Measurements from ENCODE around the gene ELMO1. TPM values are rescaled to one million over a fixed set of nuclear protein-coding genes. Genes with fewer than 3 reads are reported as not detected.
A peak's percentile ranks its signal among the peaks of the same experiment; 100 is the strongest.

Gene ELMO1
- total RNA-seq, 1 donor from 2014 or later: 132 TPM

DNA sequence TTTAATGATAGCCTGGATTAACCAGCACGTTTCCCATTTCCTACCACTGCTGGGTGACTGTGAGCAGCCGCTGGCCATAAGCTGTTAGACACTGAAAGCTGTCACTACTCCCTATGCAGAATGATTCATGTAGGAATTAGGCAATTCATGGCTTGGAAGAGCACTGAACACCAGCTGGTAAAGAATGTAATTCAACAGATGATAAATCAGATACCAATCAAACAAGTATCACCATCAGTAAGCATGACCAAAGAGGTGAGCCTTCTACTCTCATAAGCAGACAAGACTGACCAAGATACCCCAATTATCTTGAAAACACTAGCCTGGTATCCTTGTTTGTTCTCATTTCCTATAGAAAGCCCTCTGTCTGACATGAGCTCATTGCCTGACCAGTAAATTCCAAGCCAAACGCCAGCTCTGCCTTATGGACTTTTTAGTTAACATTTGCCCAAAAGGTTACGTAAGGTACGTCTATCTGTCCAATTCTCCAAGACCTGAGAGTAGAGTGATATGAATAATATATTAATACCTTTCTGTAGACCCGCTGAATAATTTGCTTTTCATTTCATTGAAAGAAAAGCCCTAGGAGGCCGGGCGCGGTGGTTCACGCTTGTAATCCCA, 127.7 kb downstream of the ELMO1 start:
- no peak for ATAC-seq (ENCODE audit: low read depth)
- TF ChIP-seq, protein P1, sequence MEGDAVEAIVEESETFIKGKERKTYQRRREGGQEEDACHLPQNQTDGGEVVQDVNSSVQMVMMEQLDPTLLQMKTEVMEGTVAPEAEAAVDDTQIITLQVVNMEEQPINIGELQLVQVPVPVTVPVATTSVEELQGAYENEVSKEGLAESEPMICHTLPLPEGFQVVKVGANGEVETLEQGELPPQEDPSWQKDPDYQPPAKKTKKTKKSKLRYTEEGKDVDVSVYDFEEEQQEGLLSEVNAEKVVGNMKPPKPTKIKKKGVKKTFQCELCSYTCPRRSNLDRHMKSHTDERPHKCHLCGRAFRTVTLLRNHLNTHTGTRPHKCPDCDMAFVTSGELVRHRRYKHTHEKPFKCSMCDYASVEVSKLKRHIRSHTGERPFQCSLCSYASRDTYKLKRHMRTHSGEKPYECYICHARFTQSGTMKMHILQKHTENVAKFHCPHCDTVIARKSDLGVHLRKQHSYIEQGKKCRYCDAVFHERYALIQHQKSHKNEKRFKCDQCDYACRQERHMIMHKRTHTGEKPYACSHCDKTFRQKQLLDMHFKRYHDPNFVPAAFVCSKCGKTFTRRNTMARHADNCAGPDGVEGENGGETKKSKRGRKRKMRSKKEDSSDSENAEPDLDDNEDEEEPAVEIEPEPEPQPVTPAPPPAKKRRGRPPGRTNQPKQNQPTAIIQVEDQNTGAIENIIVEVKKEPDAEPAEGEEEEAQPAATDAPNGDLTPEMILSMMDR (IDR thresholded peaks at IDR 0.05): no peak
- CTCF ChIA-PET: interaction anchor here (0.7 kb wide), 1 partner anchor 36 kb away, joined by 3 read pairs; no protein-coding TSS in a partner anchor
- Mint-ChIP-seq H3K36me3 (ENCODE audit: low read depth) (peaks cover 36% of the 10 kb centered on the region), H3K9me3 (no peaks in the 10 kb centered on the region), H3K4me1 (peaks cover 9% of the 10 kb centered on the region), H3K4me3 (no peak overlapping the region), H3K27ac (no peak overlapping the region), H3K27me3 (no peaks in the 10 kb centered on the region)
- POLR2A ChIA-PET: interaction anchor here (1.2 to 1.4 kb wide), 2 partner anchors 10 to 20 kb away, joined by 3 to 4 read pairs; no protein-coding TSS in a partner anchor
- intact Hi-C loops (cut with micrococcal nuclease): no loop called here
- DNase-seq: no peak

DNA sequence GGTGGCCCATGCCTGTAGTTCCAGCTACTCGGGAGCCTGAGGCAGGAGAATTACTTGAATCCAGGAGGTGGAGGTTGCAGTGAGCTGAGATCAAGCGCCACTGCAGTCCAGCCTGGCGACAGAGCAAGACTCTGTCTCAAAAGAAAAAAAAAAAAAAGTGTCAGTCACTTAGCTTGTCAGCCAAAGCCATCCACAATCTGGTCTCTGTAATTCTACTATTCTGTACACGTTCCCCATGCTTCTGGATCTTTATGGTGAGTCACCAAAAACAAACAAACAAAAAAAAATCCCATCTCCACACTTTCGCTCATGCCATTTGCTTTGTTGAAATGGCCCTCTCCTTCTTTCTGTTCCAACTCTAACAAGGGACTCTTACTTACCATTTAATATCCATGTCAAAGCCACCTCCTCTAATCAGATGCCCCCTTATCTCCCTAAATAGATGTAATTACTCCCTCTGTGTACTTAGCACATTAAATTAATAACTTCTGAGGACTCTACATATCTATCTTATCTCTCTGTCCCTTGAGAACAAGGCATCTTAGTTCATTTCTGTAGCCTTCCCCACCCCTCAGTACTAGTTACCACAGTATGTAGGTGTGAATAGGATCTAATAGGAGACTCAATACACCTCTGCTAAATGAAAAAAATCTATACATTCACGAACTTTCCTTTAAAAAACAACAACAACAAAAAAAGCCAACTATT, 128.4 kb downstream of the ELMO1 start:
- intact Hi-C loops (cut with micrococcal nuclease): no loop called here
- Mint-ChIP-seq H3K36me3 (ENCODE audit: low read depth) (peaks cover 32% of the 10 kb centered on the region), H3K4me1 (peaks cover 15% of the 10 kb centered on the region), H3K4me3 (no peak overlapping the region), H3K27ac (no peak overlapping the region), H3K27me3 (no peaks in the 10 kb centered on the region), H3K9me3 (no peaks in the 10 kb centered on the region)
- no peak for DNase-seq
- TF ChIP-seq, protein P1 (IDR thresholded peaks at IDR 0.05): no peak
- CTCF ChIA-PET: interaction anchor here (0.7 kb wide), 1 partner anchor 36 kb away, joined by 3 read pairs; no protein-coding TSS in a partner anchor
- POLR2A ChIA-PET: interaction anchor here (1.2 to 1.4 kb wide), 2 partner anchors 11 to 21 kb away, joined by 3 to 4 read pairs; no protein-coding TSS in a partner anchor
- no peak for ATAC-seq (ENCODE audit: low read depth)

DNA sequence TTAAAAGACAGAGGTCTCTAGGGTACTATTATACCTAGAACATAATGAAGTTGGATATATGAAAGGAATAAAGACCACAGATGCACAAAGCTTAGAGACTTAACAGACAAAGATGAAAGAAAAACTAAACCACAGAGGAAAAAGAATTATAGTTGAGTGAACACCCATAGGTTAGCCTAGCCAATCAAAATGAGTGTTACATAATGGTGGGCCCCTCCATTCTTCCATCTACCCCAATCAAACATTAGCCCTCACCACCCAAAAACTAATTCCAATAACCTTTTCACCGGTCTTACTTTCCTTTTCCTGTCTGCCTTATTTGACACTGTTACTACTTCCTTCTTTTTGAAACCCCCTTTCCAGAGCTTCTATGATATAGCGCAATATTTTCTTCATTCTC, 130.1 kb downstream of the ELMO1 start:
- Mint-ChIP-seq H3K4me1 (peaks cover 29% of the 10 kb centered on the region), H3K4me3 (no peak overlapping the region), H3K9me3 (no peaks in the 10 kb centered on the region), H3K36me3 (ENCODE audit: low read depth) (peaks cover 28% of the 10 kb centered on the region), H3K27me3 (no peaks in the 10 kb centered on the region), H3K27ac (no peak overlapping the region)
- ATAC-seq (ENCODE audit: low read depth) (peak; percentile 51), DNase-seq (no peak)
- intact Hi-C loops (cut with micrococcal nuclease): loop anchor here (1.0 kb wide), 1 partner anchor 8 kb away; no protein-coding TSS in a partner anchor
- ChIA-PET CTCF (interaction anchor here (1.3 to 1.4 kb wide), 2 partner anchors 34 to 35 kb away, joined by 3 to 5 read pairs; no protein-coding TSS in a partner anchor), POLR2A (interaction anchor here (1.0 to 1.3 kb wide), 2 partner anchors 8 to 15 kb away, joined by 3 read pairs; no protein-coding TSS in a partner anchor)
- TF ChIP-seq, protein P1 (IDR thresholded peaks at IDR 0.05): no peak

DNA sequence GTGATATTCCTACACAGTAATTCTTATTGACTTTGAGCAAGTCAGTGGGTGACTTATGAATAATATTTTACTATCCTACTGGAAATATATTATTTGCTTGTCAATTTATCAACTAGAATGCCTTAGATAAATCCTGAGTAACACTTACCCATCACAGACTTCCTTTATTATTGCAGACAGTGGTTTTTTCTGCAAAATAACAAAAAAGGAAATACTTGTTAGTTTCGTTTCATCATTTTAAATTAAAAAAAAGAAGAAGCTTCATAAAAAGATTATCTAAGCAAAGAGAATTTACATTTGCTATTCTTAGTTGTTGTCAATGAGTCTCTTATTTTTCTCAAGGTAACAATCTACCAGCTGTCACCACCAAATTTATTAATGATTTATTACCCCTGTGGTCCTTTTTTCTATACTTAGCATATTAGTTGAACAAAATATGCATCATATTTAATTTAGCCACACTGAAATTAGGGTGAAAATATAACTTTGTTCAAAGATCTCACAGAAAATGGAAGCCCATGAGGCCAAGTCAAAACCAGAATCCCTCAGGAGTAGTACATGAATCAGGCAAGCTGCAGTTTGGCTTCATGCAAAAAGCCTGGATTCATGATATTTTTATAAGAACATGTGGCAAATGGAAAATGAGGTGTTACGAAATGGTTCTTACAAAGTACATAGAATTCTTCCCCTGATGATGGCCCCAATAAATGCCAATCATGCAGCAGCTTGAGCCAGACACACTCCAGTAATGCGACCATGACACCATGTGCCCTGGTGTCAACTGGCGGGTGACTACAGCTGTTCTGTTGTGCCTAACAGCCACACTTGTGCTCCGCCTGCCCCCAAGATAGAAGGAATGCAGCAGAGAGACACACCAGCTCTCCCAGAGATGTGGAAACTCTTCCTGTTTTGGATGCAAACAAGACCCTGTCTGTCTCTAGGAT, 132.6 kb downstream of the ELMO1 start:
- POLR2A ChIA-PET: interaction anchor here (0.9 to 1.0 kb wide), 2 partner anchors 12 to 37 kb away, joined by 5 to 6 read pairs; no protein-coding TSS in a partner anchor
- Mint-ChIP-seq H3K36me3 (ENCODE audit: low read depth) (peaks cover 34% of the 10 kb centered on the region), H3K27me3 (no peaks in the 10 kb centered on the region), H3K27ac (peak overlapping the region; percentile 86), H3K9me3 (no peaks in the 10 kb centered on the region), H3K4me1 (peaks cover 52% of the 10 kb centered on the region), H3K4me3 (peak overlapping the region; percentile 52)
- TF ChIP-seq, protein P1 (IDR thresholded peaks at IDR 0.05): no peak
- ATAC-seq (ENCODE audit: low read depth): no peak
- no peak for DNase-seq
- CTCF ChIA-PET: interaction anchor here (0.9 to 1.8 kb wide), 2 partner anchors 26 to 37 kb away, joined by 3 to 4 read pairs; no protein-coding TSS in a partner anchor
- intact Hi-C loops (cut with micrococcal nuclease): loop anchor here (1.0 kb wide), 1 partner anchor 20 kb away; no protein-coding TSS in a partner anchor

All from activated B cell treated with CpG ODN at 0.5 μM for 24 hours (primary cell).